Measurements from ENCODE around the gene ERCC4.

The ERCC4 gene

DNA sequence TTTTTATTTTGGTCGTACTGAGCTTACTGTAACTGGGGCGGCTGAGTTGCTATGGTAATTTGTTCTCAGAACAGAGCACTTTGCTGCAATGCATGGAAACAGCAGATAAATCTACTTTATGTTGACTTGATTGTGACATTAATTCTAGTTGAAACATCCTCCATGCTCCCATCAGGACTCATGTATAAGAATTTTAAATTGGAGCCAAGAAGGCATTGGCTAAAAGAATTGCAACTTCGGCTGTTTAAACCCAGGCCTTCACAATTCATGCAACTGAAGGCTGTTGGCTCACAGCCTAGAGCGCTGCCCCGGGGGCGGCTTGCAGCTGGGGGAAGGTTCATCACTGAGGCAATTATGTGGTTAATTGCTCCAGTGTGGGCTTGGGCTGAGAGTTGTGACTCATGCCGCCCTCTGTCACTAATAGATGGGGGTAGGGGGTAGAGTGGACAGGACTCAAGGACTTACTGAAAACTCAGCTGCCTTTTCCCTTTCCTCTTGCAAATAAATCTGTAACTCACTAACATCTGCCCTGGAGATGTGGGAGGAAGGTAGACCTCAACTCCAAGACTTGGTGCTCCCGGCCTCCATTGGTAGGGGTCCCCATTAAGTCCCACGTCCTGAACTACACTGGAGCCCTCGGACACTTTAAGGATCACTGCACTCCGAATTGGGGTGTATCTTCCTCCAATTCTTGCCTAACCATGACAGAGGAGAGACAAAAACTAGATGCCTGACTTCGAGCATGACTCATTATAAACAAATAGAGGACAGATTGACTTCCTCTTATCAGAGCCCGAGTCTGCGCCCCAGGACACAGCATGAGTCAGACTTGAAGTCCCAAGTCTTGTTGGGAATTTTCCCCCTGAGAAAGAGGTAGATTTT is 37.5 kb downstream of the ERCC4 start (continued):
- TF ChIP-seq HIC1 (tag by site-specific recombination; IDR thresholded peaks at IDR 0.05) (peak; percentile 93), ZNF157 (tag by site-specific recombination; IDR thresholded peaks at IDR 0.05) (no peak), ZNF302 (tag by site-specific recombination; IDR thresholded peaks at IDR 0.05; ENCODE audit: low read depth) (no peak), GFI1B (tag by site-specific recombination; IDR thresholded peaks at IDR 0.05) (peak; percentile 88), ZNF433 (tag by site-specific recombination; IDR thresholded peaks at IDR 0.05; ENCODE audit: low read depth) (no peak), ZNF548 (tag by site-specific recombination; IDR thresholded peaks at IDR 0.05) (no peak), ZNF140 (tag by site-specific recombination; IDR thresholded peaks at IDR 0.05) (no peak), ZNF341 (tag by site-specific recombination; IDR thresholded peaks at IDR 0.05; ENCODE audit: low read depth) (peak; percentile 87), ZNF266 (tag by site-specific recombination; IDR thresholded peaks at IDR 0.05; ENCODE audit: low read depth) (no peak), ZNF558 (tag by site-specific recombination; IDR thresholded peaks at IDR 0.05) (peak; percentile 63; the same call in 1 of the 2 replicates), ZNF169 (tag by site-specific recombination; IDR thresholded peaks at IDR 0.05) (no peak), KLF8 (tag by site-specific recombination; IDR thresholded peaks at IDR 0.05) (peak; percentile 57), ZNF248 (tag by site-specific recombination; IDR thresholded peaks at IDR 0.05) (no peak), ZNF555 (tag by site-specific recombination; conservative IDR thresholded peaks at IDR 0.05) (no peak), ZNF670 (tag by site-specific recombination; IDR thresholded peaks at IDR 0.05; ENCODE audit: low read depth) (no peak), ZNF214 (tag by site-specific recombination; IDR thresholded peaks at IDR 0.05; ENCODE audit: borderline replicate concordance) (no peak), ZNF621 (tag by site-specific recombination; IDR thresholded peaks at IDR 0.05) (no peak), ZFP69B (tag by site-specific recombination; IDR thresholded peaks at IDR 0.05) (no peak; the same call in none of the 2 replicates), OVOL3 (tag by site-specific recombination; IDR thresholded peaks at IDR 0.05) (no peak), ZNF660 (tag by site-specific recombination; IDR thresholded peaks at IDR 0.05) (peak; percentile 63; the same call in 1 of the 2 replicates), ZFP3 (tag by site-specific recombination; IDR thresholded peaks at IDR 0.05; ENCODE audit: low read depth) (no peak), ZNF768 (tag by site-specific recombination; IDR thresholded peaks at IDR 0.05) (no peak), ZNF350 (tag by site-specific recombination; IDR thresholded peaks at IDR 0.05) (no peak), ZNF221 (tag by site-specific recombination; IDR thresholded peaks at IDR 0.05; ENCODE audit: borderline replicate concordance) (no peak), HOXD13 (CRISPR knock-in tag; IDR thresholded peaks at IDR 0.05; ENCODE audit: borderline replicate concordance) (no peak), TRIM28 (IDR thresholded peaks at IDR 0.05; ENCODE audit: borderline replicate concordance, low read length) (peak; percentile 87; the same call in 1 of the 2 replicates), YY1 (tag by site-specific recombination; IDR thresholded peaks at IDR 0.05) (no peak), ZBTB1 (tag by site-specific recombination; IDR thresholded peaks at IDR 0.05) (peak; percentile 40; the same call in 1 of the 2 replicates)
- TF ChIP-seq, protein P1, sequence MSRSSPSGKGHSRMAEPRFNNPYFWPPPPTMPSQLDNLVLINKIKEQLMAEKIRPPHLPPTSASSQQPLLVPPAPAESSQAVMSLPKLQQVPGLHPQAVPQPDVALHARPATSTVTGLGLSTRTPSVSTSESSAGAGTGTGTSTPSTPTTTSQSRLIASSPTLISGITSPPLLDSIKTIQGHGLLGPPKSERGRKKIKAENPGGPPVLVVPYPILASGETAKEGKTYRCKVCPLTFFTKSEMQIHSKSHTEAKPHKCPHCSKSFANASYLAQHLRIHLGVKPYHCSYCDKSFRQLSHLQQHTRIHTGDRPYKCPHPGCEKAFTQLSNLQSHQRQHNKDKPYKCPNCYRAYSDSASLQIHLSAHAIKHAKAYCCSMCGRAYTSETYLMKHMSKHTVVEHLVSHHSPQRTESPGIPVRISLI (tag by site-specific recombination; IDR thresholded peaks at IDR 0.05), result no peak
- TF ChIP-seq, protein P2, sequence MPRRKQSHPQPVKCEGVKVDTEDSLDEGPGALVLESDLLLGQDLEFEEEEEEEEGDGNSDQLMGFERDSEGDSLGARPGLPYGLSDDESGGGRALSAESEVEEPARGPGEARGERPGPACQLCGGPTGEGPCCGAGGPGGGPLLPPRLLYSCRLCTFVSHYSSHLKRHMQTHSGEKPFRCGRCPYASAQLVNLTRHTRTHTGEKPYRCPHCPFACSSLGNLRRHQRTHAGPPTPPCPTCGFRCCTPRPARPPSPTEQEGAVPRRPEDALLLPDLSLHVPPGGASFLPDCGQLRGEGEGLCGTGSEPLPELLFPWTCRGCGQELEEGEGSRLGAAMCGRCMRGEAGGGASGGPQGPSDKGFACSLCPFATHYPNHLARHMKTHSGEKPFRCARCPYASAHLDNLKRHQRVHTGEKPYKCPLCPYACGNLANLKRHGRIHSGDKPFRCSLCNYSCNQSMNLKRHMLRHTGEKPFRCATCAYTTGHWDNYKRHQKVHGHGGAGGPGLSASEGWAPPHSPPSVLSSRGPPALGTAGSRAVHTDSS (tag by site-specific recombination; IDR thresholded peaks at IDR 0.05), result no peak
- TF ChIP-seq, protein P3, sequence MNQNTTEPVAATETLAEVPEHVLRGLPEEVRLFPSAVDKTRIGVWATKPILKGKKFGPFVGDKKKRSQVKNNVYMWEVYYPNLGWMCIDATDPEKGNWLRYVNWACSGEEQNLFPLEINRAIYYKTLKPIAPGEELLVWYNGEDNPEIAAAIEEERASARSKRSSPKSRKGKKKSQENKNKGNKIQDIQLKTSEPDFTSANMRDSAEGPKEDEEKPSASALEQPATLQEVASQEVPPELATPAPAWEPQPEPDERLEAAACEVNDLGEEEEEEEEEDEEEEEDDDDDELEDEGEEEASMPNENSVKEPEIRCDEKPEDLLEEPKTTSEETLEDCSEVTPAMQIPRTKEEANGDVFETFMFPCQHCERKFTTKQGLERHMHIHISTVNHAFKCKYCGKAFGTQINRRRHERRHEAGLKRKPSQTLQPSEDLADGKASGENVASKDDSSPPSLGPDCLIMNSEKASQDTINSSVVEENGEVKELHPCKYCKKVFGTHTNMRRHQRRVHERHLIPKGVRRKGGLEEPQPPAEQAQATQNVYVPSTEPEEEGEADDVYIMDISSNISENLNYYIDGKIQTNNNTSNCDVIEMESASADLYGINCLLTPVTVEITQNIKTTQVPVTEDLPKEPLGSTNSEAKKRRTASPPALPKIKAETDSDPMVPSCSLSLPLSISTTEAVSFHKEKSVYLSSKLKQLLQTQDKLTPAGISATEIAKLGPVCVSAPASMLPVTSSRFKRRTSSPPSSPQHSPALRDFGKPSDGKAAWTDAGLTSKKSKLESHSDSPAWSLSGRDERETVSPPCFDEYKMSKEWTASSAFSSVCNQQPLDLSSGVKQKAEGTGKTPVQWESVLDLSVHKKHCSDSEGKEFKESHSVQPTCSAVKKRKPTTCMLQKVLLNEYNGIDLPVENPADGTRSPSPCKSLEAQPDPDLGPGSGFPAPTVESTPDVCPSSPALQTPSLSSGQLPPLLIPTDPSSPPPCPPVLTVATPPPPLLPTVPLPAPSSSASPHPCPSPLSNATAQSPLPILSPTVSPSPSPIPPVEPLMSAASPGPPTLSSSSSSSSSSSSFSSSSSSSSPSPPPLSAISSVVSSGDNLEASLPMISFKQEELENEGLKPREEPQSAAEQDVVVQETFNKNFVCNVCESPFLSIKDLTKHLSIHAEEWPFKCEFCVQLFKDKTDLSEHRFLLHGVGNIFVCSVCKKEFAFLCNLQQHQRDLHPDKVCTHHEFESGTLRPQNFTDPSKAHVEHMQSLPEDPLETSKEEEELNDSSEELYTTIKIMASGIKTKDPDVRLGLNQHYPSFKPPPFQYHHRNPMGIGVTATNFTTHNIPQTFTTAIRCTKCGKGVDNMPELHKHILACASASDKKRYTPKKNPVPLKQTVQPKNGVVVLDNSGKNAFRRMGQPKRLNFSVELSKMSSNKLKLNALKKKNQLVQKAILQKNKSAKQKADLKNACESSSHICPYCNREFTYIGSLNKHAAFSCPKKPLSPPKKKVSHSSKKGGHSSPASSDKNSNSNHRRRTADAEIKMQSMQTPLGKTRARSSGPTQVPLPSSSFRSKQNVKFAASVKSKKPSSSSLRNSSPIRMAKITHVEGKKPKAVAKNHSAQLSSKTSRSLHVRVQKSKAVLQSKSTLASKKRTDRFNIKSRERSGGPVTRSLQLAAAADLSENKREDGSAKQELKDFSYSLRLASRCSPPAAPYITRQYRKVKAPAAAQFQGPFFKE (tag by site-specific recombination; IDR thresholded peaks at IDR 0.05; ENCODE audit: borderline replicate concordance), result no peak
